Activated T-helper 9 cell treated with anti-CD3 and anti-CD28 coated beads, Interleukin-2, amount 50 U/mL, for 16 hours (primary cell): ENCODE data around the gene SORCS3.

Source experiments
- DNase-seq: peaks from one replicate; pipeline ENCODE4 v3.0.0-alpha.2; 2020; ENCODE audit warnings: low read depth

The SORCS3 gene

DNA sequence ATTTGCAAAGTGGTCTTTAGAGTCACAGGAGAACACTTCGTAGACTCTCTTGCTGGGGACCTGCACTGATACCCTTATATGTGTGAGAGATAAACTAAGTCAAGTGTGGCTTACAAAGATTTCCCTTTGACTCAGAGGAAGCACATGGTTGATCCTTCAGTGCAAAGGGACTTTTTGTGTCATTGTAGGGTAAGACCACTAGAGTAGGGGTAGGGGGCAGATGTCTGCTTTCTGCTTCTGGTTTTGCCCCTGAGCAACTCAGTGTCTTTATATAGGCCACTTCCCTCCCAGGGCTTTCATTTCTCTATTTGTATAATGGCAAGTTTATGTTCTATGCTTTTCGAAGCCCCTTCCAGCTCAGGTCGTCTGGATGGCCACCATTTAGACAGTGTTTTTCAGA lies 281.7 kb downstream of the SORCS3 start:
- no peak for DNase-seq

DNA sequence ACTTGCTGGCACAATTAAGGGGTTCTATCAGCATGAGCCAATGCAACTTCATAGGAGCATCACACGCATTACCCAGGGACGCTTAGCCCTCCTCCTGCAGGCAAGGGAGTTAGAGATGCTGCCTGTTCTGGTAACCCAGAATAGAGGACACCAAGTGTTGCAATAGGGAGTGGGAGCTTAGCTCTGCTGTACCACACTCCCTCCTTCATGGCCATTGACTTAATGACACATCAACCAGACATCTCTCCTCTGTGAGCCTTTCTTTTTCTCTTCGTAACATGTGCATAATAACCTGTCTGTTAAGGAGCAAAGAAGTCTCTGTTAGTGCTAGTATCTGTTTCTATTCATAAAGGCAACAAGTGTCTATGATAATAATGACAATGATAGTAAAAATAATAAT lies 282.4 kb downstream of the SORCS3 start:
- DNase-seq: no peak

DNA sequence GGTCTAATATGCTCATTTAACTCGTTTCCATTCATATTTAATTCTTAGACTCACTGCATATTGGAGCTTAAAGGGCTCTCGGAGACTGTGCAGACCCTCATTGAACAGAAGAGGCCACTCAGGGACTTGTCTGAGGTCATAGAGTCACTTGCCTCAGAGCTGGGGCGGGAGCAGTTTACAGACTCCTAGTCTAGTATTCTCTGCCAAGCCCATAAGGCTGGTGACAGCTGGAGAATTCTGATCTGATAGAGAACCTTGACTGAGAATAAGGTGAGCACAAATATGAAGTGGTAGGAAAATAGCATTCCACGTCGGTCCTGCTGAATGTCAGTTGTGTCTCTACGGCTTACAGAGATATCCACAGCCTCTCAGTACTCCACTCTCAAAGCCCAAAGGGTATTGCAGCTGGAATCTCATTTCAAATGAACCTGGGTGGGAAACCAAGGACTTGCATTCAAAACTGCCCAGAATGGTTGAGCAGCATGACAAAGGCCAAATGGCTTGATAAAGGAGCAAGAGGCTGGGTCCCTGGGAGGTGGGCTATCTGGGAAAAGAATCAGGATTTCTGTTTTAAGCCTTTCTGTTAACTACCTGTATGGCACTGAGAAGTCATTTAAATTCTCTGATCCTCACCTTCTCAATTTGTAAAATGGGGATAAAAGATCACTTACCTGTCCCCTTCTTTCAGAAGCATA lies 283.2 kb downstream of the SORCS3 start:
- DNase-seq: no peak

DNA sequence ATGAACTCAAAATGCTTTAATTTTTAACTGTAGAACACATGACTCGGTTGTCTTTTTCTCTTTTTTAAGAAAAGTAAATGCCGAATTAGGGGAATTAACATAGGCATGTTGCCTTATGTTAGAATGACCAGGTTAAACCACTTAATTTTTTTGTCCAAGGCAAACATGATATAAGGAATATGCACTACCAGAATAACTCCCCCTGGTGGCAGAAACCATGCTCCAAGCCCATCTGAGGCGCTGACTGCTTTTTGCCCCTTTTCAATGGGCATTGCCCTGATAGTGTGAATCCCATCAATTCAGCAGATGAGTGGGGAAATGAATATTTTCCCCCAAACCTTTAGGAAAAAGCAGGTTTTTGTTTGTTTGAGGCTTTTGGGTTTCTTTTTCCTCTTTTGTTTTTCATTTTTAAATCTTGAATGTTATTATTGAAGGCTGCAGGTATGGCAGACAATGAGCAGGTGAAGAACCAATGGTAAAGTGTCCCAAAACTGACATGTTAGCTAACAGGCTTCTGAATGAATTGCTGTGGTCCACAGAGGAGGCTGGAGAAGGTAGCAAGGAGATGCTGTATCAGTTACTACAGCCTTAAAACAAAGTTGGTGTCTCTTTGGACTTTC lies 284.3 kb downstream of the SORCS3 start:
- no peak for DNase-seq

DNA sequence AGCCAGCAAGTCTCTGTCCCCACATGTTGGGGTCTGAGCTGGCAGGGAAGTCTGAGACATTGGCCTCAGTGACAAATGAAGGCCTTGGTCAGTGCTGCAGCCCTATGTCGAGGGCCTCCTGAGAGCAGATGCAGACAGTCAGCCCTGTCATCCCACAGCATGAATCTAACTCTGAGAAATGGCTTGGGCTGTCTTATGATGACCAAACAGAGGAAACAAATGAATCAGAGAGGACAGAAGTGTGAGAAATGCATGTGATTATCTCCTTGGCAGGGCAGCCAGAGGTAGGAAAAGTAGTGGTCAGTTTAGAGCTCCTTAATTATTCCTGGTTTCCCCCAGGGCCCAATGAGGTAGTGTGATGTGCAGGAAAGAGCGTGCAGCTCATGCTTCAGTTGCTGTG lies 287.6 kb downstream of the SORCS3 start:
- DNase-seq: no peak

DNA sequence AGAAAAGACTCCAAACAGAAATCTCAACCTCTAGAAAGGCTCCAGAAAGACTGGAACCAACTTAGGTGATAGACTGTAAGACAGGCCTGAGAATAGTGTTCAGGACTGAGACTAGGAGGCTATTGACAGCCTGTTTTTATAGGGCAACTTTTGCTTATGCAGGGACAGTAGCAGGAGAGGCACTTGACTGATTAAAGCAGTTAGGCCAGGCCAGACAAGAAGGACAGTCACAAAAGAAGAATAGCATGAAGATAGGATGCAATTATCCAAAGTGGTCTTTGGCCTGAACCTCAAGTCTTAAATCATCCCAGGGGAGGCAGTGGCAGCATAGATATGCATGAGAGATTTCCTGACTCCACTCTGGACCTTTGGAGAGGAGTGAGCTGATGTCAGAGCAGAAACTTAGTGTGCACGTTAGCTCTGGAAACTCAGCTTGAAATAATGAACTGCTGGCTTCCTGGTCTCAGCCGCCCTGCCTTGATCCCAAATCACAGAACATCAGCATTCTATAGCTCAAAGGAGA lies 290.6 kb downstream of the SORCS3 start:
- DNase-seq: no peak

DNA sequence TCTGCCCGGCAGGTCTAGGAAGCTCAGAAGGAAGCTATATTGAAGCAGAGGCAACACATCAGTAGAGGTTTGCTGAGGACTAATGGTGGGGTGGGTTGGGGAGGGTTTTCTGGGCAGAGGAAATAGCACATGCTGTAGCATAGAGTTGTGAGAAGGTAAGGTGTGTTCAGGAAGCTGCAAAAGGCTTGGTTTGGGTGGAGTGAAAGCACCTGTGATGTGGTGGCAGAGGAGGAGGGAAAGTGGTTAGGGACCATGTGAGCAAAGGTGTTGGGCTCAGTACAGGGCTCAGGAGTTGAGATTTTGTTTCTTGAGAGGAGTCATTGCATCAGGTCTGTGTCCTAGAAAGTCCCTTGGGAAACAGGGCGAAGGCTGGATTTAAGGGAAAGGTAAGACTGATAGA lies 294.6 kb downstream of the SORCS3 start:
- DNase-seq: no peak

DNA sequence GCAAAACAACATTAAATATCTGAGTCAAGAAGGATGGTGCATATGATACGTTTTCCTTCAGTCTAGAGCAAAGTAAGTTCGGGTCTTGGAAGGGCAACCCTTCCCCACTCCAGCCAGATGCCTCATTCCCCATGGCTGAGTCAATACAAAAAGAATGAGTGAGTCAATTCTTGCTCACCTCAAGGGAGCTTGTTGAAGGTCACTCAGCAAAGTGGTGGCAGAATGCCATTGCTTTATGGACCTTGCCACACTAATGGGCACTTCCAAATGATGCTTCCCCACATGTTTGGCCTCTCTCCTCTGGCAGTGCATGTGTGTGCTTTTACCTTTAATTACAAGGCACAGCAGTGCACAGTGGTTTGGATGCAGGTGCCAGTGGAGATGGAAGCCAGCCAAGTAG lies 296.5 kb downstream of the SORCS3 start:
- no peak for DNase-seq

DNA sequence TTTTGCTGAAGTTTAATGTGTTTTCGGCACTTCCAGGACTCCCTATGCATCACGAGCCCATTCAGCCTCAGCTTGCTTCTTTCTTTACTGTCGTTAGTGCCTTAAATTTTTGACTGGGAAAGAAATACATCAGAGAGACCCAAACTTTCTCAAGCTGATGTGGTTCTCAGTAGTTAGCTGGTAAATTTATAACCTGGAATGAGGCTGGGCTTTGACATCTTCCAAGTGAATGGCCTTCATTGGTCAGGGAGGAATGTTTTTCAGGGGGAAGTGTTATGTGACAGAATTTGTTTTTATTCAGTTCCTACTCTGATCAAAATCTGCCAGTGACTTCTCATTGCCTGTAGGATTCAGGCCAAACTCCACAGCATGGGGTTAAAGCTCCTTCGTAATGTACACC lies 296.9 kb downstream of the SORCS3 start:
- no peak for DNase-seq

DNA sequence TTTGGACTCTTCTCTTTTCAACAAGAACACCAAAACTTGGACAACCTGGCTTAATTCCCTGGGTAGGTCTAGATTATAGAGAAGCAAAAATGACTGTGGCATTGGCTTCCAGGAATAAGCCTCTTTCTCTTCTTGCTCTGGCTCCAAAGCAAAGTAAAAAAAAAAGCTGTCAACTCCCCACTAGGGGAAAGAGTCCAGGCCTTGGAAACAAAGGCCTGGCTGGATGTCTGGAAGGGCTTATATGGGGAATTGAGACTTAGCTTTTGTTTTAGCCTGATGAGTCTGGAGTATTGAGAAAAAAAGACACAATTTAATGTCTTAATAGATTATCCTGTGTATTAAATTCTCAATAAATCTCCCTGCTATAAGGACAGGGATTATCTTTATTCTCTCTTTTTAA lies 300.6 kb downstream of the SORCS3 start:
- no peak for DNase-seq

DNA sequence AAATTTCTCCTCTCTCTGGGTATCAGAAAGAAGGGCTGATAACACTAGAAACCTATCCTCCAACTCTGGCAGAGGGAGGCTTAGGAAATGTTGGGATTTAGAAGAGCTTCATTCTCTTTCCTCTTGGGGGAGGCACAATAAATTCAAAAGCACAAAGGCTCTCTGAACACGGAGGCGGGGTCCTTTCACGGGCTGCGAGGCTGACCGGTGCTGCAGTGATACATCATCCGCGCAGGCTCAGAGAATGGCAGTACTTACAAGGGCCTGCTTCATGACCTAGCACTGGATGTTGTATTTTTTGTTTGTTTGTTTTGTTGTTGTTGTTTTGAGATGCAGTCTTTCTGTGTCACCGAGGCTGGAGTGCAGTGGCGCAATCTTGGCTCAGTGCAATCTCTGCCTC lies 306.2 kb downstream of the SORCS3 start:
- DNase-seq: no peak

DNA sequence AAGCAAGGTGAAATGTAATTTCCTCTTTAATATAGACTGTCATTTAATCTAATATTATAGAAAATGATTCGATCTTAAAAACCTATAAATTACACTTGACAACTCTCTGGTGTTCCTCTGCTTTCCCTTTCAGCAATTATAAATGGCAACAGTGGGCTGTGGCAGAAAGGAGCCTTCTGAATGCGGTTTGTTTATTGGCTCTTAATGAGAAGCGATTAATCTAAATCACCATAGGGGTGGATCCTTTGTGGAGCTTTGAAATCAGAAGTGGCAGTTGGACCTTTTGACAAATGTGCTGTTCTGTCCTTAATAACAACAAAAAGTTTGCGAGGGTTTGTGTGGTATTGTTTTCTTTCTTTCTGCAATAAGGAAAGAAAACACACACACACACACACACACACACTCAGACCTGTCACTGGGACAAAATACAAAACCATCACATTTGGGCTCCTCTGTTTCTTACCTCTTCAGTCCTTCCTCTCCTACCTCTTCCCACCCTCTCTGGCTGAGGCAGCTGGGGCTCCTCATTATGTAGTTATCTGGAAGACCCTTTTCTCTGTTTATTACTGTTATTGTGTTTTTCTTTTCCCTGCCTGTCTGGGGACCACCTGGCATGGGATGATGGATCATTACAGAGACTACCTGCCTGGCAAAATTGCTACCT lies 316.2 kb downstream of the SORCS3 start:
- no peak for DNase-seq

DNA sequence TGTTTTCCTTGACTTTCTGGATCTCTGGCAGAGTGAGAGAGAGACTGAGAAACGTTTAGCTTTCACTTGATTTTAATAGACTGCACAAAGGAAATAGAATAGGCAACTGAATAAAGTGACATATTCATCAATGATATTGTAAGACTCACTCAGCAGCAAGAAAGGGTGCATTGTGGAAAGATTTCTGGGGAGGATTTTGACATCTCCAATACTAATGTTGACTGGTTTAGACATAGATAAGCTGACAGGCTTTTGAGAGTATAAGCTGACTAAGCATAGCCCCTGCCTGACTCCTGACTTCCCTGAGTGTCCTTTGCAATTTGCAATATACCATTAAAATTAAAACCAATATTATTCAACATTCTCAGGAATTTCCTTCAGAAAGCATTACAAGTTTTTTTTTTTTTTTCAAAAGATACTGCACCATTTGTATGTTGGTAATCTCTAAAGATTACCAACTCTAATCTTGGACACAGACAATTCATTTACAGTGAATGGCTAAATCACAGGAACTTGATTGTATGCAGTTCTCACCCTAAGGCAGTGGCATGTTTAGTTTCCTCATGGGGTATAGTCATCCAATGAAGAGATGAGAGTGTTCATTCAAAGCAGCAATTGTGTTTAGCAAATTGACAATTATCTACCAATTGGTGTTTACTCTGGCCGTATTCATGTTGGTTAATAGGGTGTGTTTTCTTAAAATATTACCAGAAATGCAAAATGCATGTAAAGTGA lies 325.6 kb downstream of the SORCS3 start:
- no peak for DNase-seq

DNA sequence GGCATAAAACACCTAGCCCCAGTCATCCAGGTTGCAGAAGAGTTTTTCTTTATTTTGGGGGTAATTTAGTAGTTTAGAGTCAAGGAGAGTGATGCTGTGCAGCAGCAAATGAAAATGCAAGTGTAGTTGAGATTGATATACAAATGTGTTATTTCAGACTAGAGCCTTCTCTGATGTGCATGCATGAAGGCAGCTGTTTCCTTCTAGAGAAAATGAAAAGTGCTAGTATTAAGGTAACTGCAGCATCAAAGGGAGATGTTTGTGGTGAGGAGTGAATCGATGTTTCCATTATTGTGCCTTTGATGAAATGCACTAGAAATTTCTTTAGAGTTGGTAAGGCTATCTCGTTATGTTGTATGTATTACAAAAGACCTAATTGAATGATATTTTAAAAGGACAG lies 339.3 kb downstream of the SORCS3 start:
- no peak for DNase-seq

DNA sequence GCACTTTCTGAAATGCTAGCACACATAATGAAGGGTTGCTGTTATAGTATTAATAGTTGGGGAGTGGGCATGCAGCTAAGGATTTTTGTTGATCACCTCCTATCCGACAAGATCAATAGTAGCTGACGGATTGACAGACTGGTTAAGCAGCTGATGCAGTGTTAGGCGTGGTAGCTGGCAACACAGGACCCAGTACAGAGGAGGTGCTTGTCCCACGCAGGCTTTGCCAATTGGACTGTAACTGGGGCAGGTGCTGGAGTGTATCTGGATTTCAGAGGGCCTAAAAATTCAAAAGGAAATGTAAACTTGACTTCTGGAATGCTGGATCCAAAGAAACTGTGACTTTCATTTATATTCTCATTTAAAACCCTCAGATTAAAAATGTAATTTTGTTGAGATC lies 340.9 kb downstream of the SORCS3 start:
- DNase-seq: no peak

DNA sequence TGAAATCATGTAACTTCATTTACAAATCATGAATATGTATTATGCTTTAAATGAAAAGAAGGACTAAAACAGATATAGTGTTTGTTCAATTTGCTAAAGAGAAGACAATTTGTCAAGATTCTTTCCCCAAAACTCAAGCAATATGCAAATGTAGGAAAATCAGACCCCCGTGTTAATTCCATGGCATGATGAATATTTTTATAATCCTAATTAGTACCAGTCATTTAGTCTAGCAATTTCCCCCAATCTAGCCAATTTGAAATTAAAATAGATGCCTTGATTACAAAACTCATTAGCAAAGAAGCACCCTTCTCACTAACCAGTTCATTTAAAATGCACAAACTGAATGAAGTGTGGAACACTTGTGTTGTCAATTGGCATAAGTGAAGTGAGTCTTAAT lies 347.6 kb downstream of the SORCS3 start:
- DNase-seq: no peak

DNA sequence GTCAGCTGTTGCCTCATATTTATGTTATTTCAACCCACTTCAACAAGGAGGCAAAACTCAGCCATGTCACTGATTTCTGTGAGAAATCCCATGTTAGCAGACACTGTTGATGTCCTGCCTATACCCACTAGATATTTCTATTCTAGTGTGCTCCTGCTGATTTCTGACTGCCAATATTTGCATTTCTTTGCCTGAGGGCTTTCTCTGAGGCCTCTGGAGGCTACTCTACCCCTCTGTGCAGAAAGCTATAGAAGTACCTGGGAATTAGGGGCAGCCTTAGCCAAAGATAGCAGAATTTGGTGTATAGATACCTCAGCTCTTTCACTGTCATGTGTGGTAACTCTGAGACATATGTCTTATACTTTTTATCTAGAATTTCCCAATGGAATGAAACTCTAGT lies 348.8 kb downstream of the SORCS3 start:
- DNase-seq: no peak

DNA sequence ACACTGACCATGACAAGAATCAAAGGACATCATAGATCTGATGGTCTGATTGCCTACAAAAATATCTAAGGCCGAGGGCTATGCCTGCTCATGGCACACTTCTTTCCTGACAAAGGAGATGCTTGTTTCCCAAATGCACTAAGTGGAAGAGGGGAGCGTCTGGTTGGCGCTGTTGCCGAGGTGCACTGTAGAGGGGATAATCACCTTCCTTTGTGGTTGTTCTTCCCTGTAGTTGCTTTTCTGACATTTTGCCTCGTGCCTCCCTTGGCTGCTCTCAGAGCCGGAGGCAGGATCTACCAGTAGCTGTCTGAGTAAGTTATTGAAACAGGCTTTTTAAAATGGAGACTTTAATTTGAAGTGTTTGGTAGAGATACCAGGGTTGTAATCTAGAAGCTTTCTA lies 352.0 kb downstream of the SORCS3 start:
- no peak for DNase-seq

DNA sequence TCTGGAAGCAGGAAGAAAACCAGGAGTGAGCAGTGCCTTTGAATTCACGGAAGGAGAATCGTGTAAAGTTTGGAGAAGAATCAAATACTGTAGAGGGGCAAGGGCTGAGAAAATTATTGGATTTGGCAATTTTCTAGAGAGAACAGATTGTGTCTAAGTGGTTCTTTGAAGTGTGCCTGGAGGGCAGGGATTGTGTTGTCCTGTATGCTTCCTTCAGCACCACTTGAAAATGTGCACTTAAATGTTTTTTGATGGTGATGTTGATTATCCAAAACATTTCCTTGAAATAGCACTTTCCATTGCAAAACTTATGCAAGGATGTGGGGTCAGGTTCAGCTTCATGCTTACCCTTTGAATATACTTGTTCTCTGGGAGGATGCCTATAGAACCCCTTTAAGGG lies 360.2 kb downstream of the SORCS3 start:
- no peak for DNase-seq

DNA sequence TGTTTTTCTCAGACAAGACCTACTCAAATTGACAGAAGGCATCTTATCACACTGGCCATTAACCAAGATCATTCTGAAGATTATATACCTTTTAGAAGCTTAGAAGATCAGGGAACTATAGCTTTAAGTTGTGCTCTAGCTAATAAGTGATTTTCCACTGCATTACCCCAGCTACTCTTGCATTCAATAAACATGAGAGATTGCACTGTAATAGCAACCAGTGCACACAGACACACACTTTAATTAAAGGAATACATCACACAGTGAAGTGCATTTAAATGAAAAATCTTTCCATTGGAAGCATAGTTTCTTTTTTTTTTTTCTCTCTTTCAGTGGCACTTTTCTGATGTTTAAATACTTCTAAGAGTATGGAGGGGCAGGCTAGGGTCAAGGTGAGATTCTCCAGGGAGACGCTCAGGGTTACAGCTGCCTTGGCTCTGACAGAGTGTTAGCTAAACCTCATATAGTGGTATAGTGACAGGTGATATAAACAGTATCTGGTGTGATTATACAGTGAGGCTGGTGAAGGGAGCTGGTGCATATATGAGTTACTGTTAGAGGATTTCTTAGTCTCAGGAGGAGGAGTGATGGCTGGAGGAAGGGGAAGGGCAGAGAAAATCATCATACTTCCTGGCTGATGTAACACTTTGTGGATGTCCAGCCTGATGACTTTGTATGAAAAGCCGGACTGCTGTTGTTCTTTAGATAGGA lies 369.5 kb downstream of the SORCS3 start:
- no peak for DNase-seq

DNA sequence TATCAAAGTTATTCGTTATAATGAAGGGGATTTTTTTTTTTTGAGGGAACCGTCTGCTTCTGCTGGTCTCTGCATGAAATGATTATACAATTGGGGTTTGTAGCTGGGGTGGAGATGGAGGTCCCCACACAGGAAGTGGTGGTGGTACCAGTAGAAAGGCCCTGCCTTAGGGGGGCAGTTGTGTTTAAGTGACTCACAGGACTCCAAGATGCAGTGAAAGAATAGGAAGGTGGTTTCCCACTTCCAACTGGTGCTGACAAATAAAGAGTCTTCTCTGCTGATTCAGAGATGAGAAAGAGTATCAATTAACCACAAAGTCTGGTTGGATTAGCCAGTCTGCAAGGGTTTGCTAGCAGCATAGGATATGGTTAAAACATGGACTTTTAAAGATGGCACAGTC lies 376.0 kb downstream of the SORCS3 start:
- DNase-seq: no peak

DNA sequence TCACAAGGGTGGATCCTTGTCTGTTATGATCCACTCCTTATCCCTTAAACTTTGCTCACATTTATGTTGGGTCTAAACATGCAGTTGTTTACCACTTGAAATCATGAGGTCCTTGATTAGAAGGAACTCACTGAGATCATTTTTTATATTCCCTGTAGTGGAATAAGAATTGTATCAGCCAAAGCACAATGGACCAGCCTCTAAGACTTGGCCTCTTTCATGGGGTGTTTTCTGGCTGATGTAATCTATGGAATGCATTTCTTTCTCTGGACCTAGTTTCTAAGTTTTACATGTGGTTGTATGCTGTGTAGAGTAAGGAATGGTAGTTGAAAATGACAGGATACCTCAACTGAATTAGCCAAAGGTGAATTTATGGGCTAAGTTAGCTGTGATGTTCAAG lies 376.6 kb downstream of the SORCS3 start:
- DNase-seq: no peak
